GM19193 (cell line): ENCODE measurements around the gene KDM7A.

ENCODE experiments used
- POLR2A ChIP-seq: IDR thresholded peaks from 4 replicates; pipeline ENCODE4 v1.6.1; 2011; ENCODE audit not compliant: insufficient read depth, insufficient read length; ENCODE audit errors: extremely low read depth

KDM7A gene, protein sequence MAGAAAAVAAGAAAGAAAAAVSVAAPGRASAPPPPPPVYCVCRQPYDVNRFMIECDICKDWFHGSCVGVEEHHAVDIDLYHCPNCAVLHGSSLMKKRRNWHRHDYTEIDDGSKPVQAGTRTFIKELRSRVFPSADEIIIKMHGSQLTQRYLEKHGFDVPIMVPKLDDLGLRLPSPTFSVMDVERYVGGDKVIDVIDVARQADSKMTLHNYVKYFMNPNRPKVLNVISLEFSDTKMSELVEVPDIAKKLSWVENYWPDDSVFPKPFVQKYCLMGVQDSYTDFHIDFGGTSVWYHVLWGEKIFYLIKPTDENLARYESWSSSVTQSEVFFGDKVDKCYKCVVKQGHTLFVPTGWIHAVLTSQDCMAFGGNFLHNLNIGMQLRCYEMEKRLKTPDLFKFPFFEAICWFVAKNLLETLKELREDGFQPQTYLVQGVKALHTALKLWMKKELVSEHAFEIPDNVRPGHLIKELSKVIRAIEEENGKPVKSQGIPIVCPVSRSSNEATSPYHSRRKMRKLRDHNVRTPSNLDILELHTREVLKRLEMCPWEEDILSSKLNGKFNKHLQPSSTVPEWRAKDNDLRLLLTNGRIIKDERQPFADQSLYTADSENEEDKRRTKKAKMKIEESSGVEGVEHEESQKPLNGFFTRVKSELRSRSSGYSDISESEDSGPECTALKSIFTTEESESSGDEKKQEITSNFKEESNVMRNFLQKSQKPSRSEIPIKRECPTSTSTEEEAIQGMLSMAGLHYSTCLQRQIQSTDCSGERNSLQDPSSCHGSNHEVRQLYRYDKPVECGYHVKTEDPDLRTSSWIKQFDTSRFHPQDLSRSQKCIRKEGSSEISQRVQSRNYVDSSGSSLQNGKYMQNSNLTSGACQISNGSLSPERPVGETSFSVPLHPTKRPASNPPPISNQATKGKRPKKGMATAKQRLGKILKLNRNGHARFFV

DNA sequence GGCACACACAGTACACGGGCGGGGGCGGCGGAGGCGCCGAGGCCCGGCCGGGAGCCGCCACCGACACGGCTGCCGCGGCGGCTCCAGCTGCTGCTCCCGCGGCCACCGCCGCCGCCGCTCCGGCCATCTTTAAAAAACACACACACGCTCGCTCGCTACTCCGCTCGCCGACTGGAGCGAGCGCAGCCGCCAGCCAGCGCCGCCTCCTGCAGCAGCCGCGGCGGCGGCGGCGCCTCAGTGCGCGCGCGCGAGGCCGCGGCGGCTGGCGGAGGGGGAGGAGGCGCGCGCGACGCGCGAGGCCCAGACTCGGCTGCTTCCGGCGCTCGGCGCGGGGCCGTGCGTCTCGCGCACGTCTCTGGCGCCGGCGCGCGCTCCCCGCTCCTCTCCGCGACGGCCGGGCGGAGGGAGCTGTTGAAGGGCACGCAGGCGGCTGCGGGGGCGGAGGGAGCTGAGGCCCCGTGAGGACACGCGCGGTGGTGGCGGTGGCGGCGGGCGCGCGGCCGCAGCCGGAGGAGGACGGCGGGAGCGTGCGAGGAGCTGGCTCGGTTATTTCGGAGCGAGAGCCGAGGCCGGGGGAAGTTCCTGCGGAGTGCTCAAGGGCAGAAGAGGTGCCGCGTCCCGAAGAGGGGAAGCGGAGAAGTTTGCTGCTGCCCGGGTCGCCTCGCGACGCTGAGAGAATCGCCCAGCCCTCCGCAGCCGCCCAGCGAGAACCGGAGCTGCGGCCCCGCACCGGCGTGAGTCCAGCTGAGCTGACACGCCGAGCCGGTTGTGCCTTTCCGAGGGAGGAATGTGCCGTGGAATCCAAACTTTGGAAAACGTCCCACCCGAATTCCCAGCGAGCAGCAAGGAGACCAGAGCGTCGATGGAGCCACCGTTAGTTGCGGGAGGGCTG, at the start of gene KDM7A:
TSS of gene KDM7A (minus strand) at position 173 of the 892 bp plus-strand sequence. CDS start at position 127, 46 bp downstream.
- TF ChIP-seq POLR2A: peak; percentile 24

DNA sequence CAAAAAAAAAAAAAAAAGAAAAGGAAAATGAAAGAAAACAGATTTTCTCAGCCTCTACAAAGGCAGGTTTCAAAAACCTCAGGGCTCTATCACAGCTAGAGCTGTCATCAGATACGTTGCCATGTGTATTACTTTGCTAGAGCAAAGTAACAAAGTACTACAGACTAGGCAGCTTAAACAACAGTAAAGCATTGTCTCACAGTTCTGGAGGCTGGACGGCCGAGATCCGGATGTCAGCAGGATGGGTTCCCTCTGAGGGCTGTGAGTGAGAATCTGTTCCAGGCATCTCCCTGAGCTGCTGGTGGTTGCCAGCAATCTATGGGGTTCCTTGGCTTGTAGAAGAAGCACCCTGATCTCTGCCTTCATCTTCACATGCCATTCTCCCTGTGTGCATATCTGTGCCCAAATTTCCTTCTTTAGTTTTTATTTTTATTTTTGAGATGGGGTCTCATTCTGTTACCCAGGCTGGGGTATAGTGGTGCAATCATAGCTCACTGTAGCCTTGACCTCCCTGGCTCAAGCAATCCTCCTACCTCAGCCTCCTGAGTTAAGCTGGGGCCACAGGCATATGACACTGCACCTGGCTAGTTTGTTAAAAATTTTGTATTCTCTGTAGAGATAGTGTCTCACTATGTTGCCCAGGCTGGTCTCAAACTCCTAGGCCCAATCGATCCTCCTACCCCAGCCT, 48.9 kb upstream of the KDM7A start:
- TF ChIP-seq POLR2A: no peak

DNA sequence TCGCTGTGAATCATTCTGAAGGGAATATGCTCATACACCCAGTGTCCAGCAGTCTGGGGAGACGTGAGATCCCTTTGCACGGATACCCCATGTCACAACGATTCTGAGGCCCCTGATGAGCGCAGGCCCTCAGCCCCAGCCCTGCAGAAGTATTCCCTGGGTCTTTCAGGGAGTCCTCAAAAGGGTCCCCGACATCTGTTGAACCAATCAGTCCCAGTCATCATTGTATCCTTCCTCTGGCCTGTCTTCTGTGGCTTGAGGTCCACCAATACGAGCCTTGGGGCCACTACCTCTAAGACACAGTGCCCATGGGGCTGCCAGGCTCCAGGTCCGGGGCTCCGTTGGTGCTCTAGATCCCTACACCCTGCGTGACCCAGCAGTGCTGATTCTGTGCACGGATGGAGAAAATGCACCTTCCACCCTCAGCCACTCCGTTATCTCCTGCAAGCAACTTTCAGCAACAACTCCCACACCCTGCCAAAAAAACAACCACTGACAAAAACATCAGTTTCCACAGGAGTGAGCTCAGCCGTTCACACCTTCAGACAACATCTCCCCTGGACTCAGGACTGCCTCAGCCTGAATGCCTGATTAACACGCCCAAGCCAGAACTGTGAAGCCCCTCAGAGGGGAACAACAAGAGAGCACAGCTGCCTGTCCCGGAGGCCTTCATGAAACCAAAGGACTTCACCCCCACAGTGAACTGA, 46.9 kb upstream of the KDM7A start:
- no peak for TF ChIP-seq POLR2A

DNA sequence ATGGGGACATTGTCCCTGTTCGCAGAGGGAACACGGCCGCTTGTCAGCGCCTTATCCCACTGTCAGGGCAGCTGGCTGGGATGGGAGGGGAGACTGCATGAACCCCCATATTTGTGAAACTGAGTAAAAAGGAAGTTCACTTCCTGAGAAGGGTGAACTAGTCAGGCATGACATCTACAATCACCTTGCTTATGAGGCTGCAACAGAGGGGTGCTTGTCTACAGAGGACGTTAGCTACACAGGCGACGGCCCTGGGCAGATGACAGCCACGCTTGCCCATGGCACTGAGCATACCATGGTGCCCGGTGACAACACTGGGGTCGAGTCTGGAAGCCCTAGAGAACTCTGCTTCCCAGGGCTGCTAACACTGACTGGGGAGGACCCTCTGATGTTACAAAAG, 46.0 kb upstream of the KDM7A start:
- no peak for TF ChIP-seq POLR2A

DNA sequence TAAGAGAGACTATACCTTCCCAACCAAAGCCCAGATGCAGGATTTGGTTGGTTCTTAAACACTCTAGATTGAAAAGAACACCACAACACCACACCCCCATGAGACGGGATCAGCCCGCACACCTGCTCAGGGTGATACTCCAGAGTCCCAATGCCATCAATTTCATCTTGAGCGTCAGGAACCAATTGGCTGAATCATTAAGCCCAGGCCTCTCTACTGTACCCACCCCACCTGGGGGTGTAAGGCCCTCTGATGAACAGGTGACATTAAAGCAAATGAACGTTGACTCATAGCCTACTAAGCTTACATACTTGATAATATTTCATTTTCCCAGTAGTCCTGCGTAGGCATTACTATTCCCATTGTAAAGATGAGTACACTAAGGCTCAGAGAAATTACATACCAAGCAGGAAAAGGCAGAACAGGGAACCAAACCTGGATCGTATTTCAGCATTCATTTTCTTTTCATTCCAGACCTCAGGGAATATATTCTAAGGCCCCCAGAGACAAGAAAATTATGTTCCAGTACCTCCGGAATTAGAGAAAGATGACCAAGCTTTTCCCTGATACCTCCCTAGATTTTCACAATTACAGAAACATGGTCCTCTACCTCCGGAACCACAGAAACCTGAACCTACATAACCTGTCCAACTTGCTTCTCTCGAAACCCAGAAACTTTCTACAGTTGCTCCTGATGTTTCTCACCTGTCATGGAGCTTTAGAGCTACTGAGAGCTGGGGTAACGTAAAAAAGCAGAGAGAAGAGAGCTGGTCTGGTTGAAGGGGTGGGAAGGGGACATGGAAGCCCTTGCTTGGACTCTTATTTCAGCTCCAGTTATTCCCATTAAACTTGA, 43.1 kb upstream of the KDM7A start:
- TF ChIP-seq POLR2A: no peak

DNA sequence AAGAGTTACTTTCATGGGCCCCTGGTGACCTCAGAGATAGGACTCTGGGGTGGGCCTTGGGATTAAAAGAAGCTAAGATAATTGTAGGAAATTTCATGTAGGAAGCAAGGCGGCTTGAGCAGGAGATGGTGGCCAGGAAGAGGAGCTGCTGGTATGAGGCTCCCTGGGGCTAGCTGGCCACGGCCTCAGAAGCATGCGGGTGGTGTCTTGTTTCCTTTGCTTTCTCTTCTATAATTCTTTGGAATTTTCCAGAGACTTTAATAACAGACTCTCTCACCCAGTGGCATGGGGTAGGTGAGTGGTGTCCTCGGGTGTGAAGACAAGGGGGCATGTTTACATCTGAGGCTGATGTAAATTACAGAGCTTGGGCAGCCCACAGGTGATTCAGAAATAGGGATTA, 41.9 kb upstream of the KDM7A start:
- no peak for TF ChIP-seq POLR2A

DNA sequence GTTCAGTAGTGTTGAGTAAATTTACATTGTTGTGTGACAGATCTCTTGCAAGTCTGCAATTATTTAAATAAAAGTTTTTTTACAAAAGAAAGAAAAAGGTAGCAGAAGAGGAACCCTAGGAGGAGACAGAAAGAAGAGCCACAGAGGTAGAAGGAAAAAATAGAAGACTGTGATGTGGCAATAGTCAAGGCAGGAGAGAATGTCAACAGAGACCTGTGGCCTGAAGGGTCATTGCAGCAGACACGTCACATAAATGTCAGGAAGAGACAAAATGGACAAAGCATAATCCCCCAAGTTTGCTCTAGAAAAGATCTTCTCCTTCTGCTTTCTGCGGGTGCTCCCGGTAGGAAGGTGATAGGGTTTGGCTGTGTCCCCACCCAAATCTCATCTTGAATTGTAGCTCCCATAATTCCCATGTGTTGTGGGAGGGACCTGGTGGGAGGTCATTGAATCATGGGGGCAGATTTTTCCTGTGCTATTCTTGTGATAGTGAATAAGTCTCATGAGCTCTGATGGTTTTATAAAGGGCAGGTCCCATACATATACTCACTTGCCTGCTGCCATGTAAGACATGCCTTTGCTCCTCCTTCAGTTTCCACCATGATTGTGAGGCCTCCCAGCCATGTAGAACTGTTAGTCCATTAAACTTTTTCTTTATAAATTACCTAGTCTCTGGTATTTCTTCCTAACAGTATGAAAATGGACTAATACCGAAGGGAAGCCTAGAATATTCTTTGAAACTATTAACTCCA, 41.1 kb upstream of the KDM7A start:
- no peak for TF ChIP-seq POLR2A

DNA sequence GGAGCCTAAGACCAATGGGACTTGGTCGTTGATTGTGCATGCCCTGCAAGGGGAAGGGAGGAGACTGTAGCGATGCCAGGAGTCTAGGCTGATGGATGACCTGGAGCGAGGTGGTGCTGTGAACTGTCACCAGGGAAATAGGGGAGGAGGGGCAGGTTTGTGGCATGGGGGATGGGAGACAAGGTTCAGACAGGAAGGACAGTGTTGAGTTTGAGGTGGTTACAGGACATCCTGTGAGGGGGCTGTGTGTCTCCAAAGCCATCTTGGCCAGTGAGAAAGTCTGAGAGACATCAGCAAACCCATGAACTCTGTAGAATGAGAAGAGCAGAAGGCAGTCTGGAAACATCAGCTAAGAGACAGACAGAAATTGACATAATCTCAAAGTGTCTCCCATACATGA, 38.5 kb upstream of the KDM7A start:
- no peak for TF ChIP-seq POLR2A

DNA sequence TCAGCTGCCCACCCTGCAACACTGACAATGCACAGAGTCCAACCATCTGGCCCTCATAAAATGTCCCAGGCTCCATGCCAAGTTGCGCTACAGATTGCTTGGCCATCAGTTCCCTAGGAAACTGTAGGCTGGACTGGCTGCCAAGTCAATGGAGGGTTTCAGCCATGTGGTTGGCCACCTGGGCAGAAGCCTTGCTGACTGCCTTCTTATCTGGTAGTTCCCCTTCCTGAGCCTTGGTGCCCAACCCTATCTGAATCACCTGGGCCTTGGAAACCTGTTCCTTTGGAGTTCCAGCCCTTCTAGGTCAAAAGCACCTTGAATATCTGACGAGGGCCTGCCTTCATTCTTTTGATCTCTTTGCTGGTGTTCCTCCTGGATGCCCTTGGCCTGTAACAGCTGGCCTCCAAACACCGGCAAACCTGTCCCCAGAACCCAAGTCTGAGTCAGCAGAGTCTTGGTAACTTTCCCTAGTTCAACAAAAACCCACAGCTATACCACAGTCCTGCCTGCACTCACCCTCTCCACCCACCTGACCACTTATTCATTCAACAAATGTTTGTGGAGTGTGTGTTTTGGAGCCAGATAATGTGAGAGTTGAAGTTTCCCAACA, 37.4 kb upstream of the KDM7A start:
- no peak for TF ChIP-seq POLR2A

DNA sequence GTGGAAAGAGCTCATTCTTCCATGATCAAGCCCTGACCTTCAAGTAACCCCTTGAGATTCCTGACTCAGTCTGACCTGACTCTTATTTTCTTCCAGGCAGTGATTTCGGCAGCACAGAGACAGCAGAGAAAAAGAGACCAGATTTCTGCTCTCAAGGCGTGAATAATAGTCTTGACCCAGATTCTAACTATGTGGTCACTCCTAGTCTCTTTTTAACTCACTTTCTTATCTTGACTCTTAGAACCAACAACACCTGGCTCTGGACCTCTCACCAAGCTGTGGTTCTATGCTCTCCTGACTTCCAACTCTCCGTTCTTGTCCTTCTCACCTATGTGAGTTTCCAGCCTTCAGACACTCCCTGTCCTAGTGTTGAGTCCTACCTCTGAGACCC, 36.9 kb upstream of the KDM7A start:
- no peak for TF ChIP-seq POLR2A

DNA sequence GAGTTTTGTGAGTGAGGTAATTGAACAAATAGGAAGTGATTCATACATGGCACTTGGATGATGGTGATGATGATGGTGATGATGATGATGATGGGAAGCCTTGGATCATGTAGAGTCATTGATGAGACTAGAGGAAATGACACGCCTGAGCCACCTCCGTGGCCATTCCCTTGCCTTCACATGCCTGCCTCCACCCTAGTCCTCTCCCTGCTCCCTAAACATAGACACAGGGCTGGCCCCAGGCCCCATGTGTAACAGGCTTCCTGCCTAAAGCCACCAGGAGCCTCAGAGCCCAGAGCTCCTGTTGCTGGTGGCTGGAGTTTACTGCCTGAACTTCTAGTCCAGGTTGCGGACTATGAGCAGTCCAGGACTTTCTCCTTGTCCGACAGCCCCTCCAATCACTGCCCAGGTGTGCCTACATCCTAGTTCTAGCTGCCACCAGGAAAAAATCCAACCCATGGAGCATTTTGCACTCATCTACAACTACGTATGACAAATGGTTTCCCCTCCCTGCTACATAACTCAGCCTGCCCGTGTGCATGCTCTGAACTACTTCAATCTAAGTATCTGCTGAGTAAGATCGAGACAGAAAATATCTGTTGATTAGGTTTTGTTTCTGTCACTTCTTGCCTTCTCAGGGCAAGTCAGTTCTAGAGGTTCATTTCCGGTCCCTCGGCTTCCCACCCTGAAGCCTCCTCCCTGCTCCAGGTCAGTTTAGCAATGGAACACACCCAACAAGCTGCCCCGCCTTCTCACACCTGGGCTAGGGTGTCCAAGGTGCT, 35.5 kb upstream of the KDM7A start:
- TF ChIP-seq POLR2A: no peak

DNA sequence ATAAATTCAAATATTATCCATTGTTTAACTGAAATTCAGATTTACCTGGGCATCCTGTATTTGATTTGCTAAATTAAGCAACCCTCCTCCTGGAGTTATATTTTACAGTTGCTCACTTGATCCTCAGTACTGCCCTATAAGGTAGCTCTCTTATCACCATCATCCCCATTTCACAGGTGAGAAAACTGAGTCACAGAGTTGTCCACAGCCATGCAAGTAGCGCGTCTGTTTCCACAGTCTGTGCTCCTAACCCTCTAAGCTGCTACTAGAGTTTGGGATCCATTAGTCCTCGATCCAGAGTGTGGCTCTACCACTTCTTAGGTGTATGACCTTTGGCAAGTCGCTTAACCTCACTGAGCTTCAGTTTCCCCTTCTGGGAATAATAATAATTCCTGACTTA, 34.9 kb upstream of the KDM7A start:
- no peak for TF ChIP-seq POLR2A
